NCI-H1092 treated with DMSO at 0.1 percent for 48 hours (cell line): ENCODE results near the gene MFN2.

Experiments used
- DNase-seq: peaks from one replicate; lab custom pipeline; 2025; lab: John Stamatoyannopoulos, UW

Gene MFN2

DNA sequence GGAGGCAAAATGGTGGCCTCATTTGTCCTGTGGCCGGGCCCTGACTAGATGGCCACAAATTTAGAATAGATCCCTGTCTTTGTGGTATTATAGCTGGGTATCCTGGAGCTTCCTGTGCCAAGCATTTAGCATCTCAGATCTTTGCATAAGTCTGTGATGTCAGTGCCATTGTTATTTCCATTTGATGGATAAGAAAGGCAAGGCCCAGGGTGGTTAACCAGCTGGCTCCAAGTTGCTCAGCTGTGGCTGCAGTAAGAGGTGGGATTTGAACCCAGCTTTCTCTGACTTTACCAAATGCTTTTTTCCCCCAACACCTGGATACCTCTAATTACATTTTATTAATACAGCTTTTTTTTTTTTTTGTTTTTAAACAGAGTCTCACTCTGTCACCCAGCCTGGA lies 71.1 kb downstream of the MFN2 start:
- DNase-seq = no peak

- DNase-seq = no peak
Measured at GRCh38 chr1:12052008-12052573, 71.8 kb downstream of the MFN2 start.

DNA sequence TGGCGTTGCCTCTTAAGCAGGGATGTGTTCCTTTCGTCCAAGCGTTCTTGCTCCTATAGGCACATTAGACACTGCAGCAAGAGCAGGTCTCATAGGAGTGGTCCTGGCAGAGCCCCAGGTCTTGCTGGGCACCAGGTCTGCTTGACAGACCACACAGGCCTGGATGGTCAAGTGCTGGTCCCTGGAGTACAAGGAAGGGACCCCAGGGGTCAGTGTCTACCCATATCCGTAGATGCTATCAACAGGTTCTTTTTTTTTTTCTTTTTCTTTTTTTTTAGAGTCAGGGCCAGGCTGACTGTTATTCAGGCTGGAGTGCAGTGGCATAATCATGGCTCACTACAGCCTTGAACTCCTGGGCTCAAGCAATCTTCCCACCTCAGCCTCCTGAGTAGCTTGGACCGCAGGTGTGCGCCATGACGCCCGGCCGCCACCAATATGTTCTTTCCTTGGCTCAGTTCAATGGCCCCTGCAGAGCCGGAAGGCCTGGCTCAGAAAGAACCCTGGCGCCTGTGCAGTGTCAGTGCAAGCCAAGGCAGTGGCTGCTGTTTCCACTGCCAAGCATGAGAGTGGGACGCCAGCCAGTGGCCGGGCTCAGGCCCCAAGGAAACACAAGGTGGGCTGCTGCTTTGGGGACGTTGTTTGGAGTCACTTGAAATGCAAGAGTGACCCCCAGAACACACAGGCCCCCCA lies 72.9 kb downstream of the MFN2 start:
- DNase-seq = peak; percentile 40

- DNase-seq = no peak
Measured at GRCh38 chr1:12053752-12054548, 73.7 kb downstream of the MFN2 start.

DNA sequence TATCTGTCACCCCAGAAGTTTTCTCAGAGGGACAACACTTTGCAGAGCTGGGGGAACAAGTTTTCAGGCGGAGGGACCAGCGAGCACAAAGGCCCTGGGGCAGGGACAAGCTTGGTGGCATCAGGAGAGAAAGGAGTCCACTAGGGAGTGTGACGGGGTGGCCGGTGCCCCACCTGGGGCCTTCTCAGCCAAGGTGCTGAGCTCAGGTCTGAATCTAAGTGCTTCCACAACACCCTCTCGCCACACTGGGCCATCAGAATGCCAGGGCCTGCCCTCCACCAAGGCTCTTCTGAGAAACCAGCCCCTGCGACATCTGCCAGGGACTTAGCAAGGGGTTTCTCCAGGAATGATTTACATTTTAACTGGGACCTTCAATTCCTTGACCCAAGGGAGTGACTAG lies 75.0 kb downstream of the MFN2 start:
- DNase-seq = no peak

- DNase-seq = no peak
Measured at GRCh38 chr1:12056331-12056841, 76.1 kb downstream of the MFN2 start.

DNA sequence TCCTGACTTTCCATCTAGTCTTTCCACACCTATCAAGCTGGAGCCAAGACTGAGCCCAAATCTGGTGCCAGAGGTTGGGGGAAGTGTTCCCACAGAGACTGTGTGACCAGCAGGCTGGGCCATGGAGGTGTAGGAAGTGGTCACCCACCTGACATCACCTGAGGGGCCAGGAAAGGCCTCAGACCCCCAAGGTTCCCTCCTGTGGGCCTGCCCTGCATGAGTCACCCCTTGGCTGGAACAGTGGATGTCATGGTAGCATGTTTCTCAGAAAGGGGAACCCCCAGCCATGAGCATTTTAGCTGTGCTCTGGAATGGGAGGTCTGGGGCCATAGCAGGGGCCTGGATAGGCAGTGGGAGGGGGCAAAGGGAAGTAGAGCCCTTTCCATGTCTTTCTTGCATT lies 77.1 kb downstream of the MFN2 start:
- DNase-seq = no peak

DNA sequence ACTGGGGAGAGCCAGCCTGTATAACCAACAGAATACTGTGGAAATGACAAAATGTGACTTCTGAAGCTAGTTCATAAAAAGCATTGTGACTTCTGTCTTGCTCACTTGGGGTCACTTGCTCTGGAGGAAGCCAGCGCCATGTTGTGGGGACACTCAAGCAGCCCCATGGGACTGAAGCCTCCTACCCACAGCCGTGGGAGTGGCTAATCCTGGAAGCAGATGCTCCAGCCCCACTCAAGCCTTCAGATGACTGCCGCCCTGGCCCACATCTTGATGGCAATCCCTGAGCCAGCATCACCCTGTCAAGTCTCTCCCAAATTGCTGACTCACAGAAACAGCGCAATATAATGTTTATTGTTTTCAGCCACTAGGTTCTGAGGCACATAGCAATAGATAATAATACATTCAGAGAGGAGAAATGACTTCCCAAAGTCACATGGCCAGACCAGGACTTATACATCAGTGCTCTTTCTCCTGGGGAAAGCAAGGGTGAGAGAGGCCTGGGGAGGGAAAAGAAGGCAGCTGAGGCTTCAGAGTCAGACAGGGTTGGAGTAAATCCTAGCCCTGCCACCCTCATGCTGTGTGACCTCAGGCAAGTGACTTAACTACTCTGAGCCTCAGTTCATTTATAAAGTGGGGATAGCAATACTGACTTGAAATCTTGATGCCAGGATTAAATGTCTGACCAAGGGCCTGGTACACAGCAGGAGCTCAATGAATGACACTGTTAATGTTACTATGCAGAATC lies 77.9 kb downstream of the MFN2 start:
- no peak for DNase-seq

GRCh38 chr1:12059226-12059625 lies 79.0 kb downstream of the MFN2 start:
- no peak for DNase-seq

GRCh38 chr1:12059722-12060464 lies 79.6 kb downstream of the MFN2 start:
- no peak for DNase-seq

DNA sequence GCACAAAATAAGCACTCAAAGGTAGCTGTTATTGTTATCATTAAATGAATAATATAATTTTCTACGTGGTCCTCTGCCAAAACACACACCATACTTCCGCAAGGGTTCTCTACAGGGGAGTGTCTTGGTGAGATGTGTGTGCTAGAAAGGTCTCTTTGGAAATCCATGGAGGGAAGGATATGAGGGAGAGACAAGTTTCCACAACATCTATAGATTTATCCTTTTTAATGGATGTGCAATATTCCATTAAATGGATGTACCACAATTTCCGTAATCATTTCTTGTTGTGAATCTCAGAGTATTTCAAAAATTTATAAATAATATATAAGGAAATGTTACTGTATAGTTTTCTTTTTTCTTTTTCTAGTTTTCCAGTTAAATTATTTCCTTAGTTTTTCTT lies 80.3 kb downstream of the MFN2 start:
- DNase-seq = no peak
